ENCODE data around the gene FBXO27.
A peak's percentile ranks its signal among the peaks of the same experiment; 100 is the strongest.

Gene FBXO27

DNA sequence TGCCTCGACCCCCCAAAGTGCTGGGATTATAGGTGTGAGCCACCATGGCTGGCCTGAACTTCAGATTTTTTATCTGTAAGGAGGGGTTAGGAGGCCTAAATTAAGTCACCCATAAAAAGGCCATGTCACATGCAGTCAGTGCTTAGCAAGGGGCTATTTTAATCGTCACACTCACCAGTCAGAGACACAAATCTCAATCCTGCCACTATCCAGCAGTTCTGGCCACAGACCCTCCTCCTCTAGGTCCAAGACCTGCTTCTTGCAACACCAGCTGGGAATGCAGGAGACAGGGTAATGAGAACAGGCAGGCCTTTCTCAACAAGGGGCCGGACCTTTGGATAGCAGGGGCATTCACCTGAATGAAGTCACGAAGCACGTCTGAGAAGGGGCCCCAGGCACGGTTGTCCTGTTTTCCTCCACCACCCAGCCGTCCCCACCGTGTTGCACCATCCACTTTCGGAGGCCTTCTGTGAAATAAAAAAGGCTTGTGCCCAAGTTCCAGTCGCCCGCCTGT is 1.4 kb downstream of the FBXO27 start:
- CTCF ChIA-PET, result no interaction called here
- no peak for DNase-seq (ENCODE audit: extremely low spot score)
- peak; percentile 36 for TF ChIP-seq L3MBTL2 (conservative IDR thresholded peaks at IDR 0.05)
- TF ChIP-seq HDGF (IDR thresholded peaks at IDR 0.05; ENCODE audit: borderline replicate concordance), result 0 out of 2 replicates have a peak, but pooled peaks have one; percentile 26
- no peak for TF ChIP-seq ARNT (IDR thresholded peaks at IDR 0.05)
- POLR2A ChIA-PET, result interaction anchor here (0.6 to 1.8 kb wide), 4 partner anchors 15 to 71 kb away, joined by 3 to 7 read pairs (median 4); partner anchors contain the start of gene FBXO17

DNA sequence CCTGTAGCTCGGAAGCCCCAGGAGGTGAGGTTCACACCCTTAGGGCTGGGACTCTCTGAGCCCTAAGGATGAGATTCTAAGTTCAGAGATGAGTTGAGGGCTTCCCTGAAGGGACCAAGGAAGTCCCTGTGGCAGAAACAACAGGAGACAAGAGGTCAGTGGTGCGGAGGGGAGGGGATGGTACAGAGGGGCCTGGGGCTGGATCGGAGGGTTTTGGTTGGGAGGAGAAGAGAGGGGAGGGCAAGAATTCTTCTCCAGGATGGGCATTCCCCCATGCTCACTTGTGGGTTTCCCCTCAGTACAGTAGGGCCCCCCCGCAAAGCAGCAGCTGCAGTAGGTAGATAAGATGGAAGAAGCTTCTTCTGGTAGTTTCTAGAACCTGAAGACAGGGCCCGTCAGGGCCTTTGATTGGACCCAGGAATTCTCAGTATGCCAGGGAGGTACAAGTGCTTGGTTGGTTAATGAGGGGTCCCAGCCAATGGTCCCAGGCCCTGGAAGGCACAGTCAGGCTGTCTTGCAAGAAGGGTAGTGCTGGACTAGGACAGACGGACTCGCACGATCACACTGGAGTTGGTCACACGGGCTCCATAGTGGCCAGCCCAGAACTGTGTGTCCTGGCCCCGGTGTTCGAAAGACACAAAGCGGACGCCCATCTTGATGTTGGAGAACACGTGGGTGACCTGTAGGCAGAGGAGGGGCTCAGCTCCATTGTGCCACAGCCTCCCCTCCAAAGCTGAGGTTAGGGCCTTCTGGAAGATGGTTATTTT is 7.3 kb downstream of the FBXO27 start:
- ChIA-PET CTCF (no interaction called here), POLR2A (no interaction called here)
- TF ChIP-seq ARNT (IDR thresholded peaks at IDR 0.05), result no peak
- TF ChIP-seq CTBP1 (IDR thresholded peaks at IDR 0.05; ENCODE audit: borderline replicate concordance), result no peak
- no peak for TF ChIP-seq SUZ12 (IDR thresholded peaks at IDR 0.05)
- TF ChIP-seq LEF1 (IDR thresholded peaks at IDR 0.05; ENCODE audit: borderline replicate concordance), result no peak
- no peak for TF ChIP-seq TARDBP (IDR thresholded peaks at IDR 0.05)
- TF ChIP-seq FOXA1 (IDR thresholded peaks at IDR 0.05), result no peak
- no peak for TF ChIP-seq FOXK2 (IDR thresholded peaks at IDR 0.05)
- no peak for TF ChIP-seq BHLHE40 (IDR thresholded peaks at IDR 0.05; ENCODE audit: borderline replicate concordance)
- no peak for TF ChIP-seq L3MBTL2 (conservative IDR thresholded peaks at IDR 0.05)
- DNase-seq (ENCODE audit: extremely low spot score), result no peak

DNA sequence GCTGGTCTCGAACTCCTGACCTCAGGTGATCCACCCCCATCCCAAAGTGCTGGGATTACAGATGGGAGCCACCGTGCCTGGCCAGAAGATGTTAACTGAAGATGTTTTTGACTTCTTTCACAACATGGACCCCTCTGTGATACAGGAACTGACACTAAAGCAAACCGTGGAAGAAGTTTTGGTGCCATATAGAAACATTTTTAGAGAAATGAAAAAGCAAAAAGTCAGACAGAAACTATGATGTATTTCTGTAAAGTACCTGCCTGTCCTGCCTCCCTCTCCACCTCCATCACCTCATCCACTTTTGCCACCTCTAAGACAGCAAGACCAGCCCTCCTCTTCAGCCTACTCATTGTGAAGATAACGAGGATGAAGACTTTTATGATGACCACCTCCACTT is 11.3 kb downstream of the FBXO27 start:
- TF ChIP-seq SUZ12 (IDR thresholded peaks at IDR 0.05), result no peak
- TF ChIP-seq BHLHE40 (IDR thresholded peaks at IDR 0.05; ENCODE audit: borderline replicate concordance), result no peak
- no peak for TF ChIP-seq SP1 (IDR thresholded peaks at IDR 0.05)
- TF ChIP-seq ELF4 (IDR thresholded peaks at IDR 0.05), result no peak
- TF ChIP-seq FOXK2 (IDR thresholded peaks at IDR 0.05), result no peak
- no peak for TF ChIP-seq LEF1 (IDR thresholded peaks at IDR 0.05; ENCODE audit: borderline replicate concordance)
- TF ChIP-seq L3MBTL2 (conservative IDR thresholded peaks at IDR 0.05), result no peak
- no peak for TF ChIP-seq TARDBP (IDR thresholded peaks at IDR 0.05)
- TF ChIP-seq HDGF (IDR thresholded peaks at IDR 0.05; ENCODE audit: borderline replicate concordance), result no peak
- no peak for TF ChIP-seq ZNF384 (IDR thresholded peaks at IDR 0.05)
- TF ChIP-seq FOXM1 (IDR thresholded peaks at IDR 0.05; ENCODE audit: borderline replicate concordance), result no peak
- no peak for DNase-seq (ENCODE audit: extremely low spot score)
- ChIA-PET CTCF (no interaction called here), POLR2A (no interaction called here)

DNA sequence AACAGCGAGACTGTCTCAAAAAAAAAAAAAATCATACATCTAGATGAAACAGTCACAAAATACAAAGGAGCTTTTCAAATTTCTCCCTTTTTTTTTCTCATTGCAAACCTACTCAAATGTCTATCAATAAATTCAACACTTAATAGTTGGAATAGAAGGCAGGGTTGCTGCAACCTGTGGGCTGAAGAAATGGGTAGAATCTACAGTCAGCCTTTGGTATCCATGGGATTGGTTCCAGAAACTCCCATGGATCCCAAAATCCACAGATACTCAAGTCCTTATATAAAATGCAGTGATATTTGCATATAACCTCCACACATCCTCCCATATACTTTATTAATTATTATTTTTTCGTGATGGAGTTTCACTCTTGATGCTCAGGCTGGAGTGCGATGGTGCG is 14.7 kb downstream of the FBXO27 start:
- POLR2A ChIA-PET, result interaction anchor here (0.6 kb wide), 1 partner anchor 40 kb away, joined by 3 read pairs; no protein-coding TSS in a partner anchor
- DNase-seq (ENCODE audit: extremely low spot score), result no peak

DNA sequence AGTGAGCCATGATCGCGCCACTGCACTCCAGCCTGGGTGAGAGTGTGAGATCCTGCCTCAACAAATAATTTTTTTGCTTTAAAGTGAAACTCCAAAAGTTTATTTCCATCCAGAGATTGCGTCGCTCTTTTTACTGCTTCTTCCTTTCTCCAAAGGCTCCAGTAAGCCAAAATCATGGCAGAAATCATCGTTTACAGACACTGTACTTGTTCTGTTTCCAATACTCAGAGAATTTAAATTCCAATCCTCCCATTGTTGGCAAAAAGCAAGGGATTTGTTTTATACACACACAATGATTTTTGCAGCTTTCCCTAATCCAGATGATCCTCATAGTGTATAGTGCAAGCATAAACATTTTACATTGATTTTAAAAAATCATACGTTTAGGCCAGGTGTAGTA is 15.3 kb downstream of the FBXO27 start:
- POLR2A ChIA-PET, result no interaction called here
- TF ChIP-seq NFRKB (IDR thresholded peaks at IDR 0.05) (no peak), SP1 (IDR thresholded peaks at IDR 0.05) (no peak), TARDBP (IDR thresholded peaks at IDR 0.05) (no peak), ARNT (IDR thresholded peaks at IDR 0.05) (no peak), L3MBTL2 (conservative IDR thresholded peaks at IDR 0.05) (no peak), CTBP1 (IDR thresholded peaks at IDR 0.05; ENCODE audit: borderline replicate concordance) (no peak), ELF4 (IDR thresholded peaks at IDR 0.05) (no peak), LEF1 (IDR thresholded peaks at IDR 0.05; ENCODE audit: borderline replicate concordance) (no peak), ZNF384 (IDR thresholded peaks at IDR 0.05) (no peak), FOXA1 (IDR thresholded peaks at IDR 0.05) (no peak), FOXK2 (IDR thresholded peaks at IDR 0.05) (no peak), BHLHE40 (IDR thresholded peaks at IDR 0.05; ENCODE audit: borderline replicate concordance) (no peak), FOXM1 (IDR thresholded peaks at IDR 0.05; ENCODE audit: borderline replicate concordance) (no peak), HDGF (IDR thresholded peaks at IDR 0.05; ENCODE audit: borderline replicate concordance) (no peak), SUZ12 (IDR thresholded peaks at IDR 0.05) (no peak)
- TF ChIP-seq, protein P1, sequence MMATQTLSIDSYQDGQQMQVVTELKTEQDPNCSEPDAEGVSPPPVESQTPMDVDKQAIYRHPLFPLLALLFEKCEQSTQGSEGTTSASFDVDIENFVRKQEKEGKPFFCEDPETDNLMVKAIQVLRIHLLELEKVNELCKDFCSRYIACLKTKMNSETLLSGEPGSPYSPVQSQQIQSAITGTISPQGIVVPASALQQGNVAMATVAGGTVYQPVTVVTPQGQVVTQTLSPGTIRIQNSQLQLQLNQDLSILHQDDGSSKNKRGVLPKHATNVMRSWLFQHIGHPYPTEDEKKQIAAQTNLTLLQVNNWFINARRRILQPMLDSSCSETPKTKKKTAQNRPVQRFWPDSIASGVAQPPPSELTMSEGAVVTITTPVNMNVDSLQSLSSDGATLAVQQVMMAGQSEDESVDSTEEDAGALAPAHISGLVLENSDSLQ (IDR thresholded peaks at IDR 0.05), result no peak
- CTCF ChIA-PET, result no interaction called here
- DNase-seq (ENCODE audit: extremely low spot score), result no peak

More for the DNA sequence above, 14.7 kb downstream of the FBXO27 start:
- CTCF ChIA-PET, result no interaction called here
- TF ChIP-seq SP1 (IDR thresholded peaks at IDR 0.05) (no peak), HDGF (IDR thresholded peaks at IDR 0.05; ENCODE audit: borderline replicate concordance) (no peak), ARNT (IDR thresholded peaks at IDR 0.05) (no peak), BHLHE40 (IDR thresholded peaks at IDR 0.05; ENCODE audit: borderline replicate concordance) (no peak), TARDBP (IDR thresholded peaks at IDR 0.05) (no peak), ELF4 (IDR thresholded peaks at IDR 0.05) (no peak), FOXM1 (IDR thresholded peaks at IDR 0.05; ENCODE audit: borderline replicate concordance) (no peak), FOXA1 (IDR thresholded peaks at IDR 0.05) (no peak), LEF1 (IDR thresholded peaks at IDR 0.05; ENCODE audit: borderline replicate concordance) (no peak), CTBP1 (IDR thresholded peaks at IDR 0.05; ENCODE audit: borderline replicate concordance) (no peak), SUZ12 (IDR thresholded peaks at IDR 0.05) (no peak), NFRKB (IDR thresholded peaks at IDR 0.05) (no peak)
- TF ChIP-seq, protein P1 (IDR thresholded peaks at IDR 0.05), result no peak

DNA sequence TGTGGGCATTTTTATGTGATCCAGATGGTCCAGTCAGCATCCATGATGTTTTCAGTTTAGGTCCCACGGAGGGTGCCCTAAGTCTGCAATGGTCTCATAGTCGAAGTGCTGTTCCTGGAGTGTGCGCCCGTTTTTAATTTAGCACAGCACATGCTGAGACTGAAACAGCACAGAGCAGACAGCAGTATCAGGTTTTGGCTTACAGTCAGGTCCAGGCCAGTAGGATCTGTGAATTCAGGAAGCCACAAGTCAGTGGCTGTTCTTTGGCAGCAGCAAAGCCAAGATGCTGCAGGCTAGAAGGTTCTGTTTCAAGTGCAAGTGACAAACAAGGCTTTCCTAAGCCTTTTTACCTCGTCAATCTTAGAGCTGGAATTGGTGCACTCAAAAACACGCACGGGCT is 18.3 kb downstream of the FBXO27 start:
- CTCF ChIA-PET, result no interaction called here
- POLR2A ChIA-PET, result interaction anchor here (1.2 kb wide), 1 partner anchor 39 kb away, joined by 3 read pairs; the partner anchor contains the start of gene FBXO17
- no peak for DNase-seq (ENCODE audit: extremely low spot score)
- TF ChIP-seq TARDBP (IDR thresholded peaks at IDR 0.05) (no peak), FOXM1 (IDR thresholded peaks at IDR 0.05; ENCODE audit: borderline replicate concordance) (no peak), BHLHE40 (IDR thresholded peaks at IDR 0.05; ENCODE audit: borderline replicate concordance) (no peak), NFRKB (IDR thresholded peaks at IDR 0.05) (no peak), CTBP1 (IDR thresholded peaks at IDR 0.05; ENCODE audit: borderline replicate concordance) (no peak), ZNF384 (IDR thresholded peaks at IDR 0.05) (no peak), ELF4 (IDR thresholded peaks at IDR 0.05) (no peak), FOXK2 (IDR thresholded peaks at IDR 0.05) (no peak), L3MBTL2 (conservative IDR thresholded peaks at IDR 0.05) (no peak), SUZ12 (IDR thresholded peaks at IDR 0.05) (no peak), FOXA1 (IDR thresholded peaks at IDR 0.05) (no peak), LEF1 (IDR thresholded peaks at IDR 0.05; ENCODE audit: borderline replicate concordance) (no peak), HDGF (IDR thresholded peaks at IDR 0.05; ENCODE audit: borderline replicate concordance) (no peak), SP1 (IDR thresholded peaks at IDR 0.05) (no peak), ARNT (IDR thresholded peaks at IDR 0.05) (no peak)
- TF ChIP-seq, protein P1 (IDR thresholded peaks at IDR 0.05), result no peak
